C4-2B (cell line): ENCODE results near the gene SELENOW.
"Not testable (repeated sequence)": the region's sequence is repeated elsewhere in the genome, so short reads cannot be mapped to it uniquely, and the experiment has no call there.

ENCODE experiments used
- H3K27ac ChIP-seq: fragments of 450-650 bp; 2 replicates; pipeline ENCODE4 v1.5.1; 2017
- CTCF ChIP-seq: fragments of 450-650 bp; conservative IDR thresholded peaks from 2 replicates; pipeline ENCODE4 v1.5.1; 2017; ENCODE audit warnings: mild to moderate bottlenecking
- ZFX ChIP-seq: fragments of 450-650 bp; IDR thresholded peaks from 2 replicates; pipeline ENCODE4 v1.6.1; 2017

The SELENOW gene

GRCh38 chr19:47805313-47805712 lies 26.8 kb downstream of the SELENOW start:
- TF ChIP-seq ZFX (no peak), CTCF (no peak)
- H3K27ac ChIP-seq = no peak overlapping the region

GRCh38 chr19:47806435-47806834 lies 27.9 kb downstream of the SELENOW start:
- no peak for TF ChIP-seq ZFX
- no peak for TF ChIP-seq CTCF
- no peak overlapping the region for H3K27ac ChIP-seq

DNA sequence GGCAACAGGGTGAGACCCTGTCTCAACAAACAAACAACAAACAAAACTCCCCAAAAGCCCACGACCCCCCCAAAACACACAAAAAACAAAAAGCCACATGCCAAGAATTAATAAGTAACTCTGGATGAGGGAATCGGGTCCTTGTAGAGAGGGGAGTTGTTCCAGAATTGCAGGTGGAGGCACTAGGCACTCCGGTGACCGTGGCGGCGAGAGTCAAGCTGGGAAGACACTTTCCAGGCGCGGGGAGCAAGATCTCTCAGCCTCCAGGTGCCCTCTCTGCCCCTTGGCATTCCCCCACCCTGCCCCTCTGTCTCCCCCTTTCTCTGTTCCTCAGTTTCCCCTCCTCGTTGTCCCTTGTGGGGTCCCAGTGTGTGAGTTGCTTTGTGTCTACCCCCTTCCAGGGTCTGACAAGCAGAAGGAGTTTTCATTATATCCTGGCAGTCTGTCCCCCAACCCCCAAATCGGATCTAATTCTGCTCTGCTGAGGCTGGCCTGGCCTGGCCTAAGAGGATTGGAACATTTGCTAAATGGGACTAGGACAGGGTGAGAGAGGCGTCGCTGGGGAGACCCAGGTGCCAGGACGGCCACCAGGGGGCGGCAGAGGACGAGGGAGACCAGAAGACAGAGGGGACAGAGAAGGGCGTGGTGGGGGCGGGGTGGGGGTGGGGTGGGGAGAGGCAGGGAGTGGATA lies 34.9 kb downstream of the SELENOW start:
- no peak for TF ChIP-seq ZFX
- TF ChIP-seq CTCF = peak; percentile 64
- H3K27ac ChIP-seq = no peak overlapping the region

DNA sequence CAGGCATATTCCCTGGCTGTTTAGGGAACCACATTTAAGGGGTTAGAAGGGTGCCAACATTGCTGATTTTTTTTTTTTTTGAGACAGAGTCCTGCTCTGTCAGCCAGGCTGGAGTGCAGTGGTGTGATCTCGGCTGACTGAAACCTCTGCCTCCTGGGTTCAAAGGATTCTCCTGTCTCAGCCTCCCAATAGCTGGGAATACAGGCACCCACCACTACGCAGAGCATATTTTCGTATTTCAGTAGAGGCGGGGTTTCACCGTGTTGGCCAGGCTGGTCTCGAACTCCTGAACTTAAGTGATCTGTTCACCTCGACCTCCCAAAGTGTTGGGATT lies 35.5 kb downstream of the SELENOW start:
- no peak overlapping the region for H3K27ac ChIP-seq

GRCh38 chr19:47816270-47816669 lies 37.8 kb downstream of the SELENOW start:
- not testable (repeated sequence) for H3K27ac ChIP-seq

More for the DNA sequence above, 35.5 kb downstream of the SELENOW start:
- TF ChIP-seq CTCF (peak; percentile 40), ZFX (no peak)

DNA sequence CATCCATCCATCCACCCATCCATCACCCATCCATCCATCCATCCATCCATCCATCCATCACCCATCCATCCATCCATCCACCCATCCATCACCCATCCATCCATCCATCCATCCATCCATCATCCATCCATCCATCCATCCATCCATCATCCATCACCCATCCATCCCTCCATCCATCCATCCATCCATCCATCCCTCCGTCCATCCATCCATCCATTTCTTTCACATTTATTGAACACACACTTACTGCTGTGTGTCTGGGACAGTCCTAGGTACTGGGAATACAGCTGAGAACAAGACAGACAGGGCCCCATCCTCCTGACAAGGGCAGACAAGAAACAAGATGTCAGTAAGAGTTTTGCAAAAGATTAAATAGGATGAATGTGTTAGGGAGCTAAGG lies 39.7 kb downstream of the SELENOW start:
- not testable (repeated sequence) for H3K27ac ChIP-seq

DNA sequence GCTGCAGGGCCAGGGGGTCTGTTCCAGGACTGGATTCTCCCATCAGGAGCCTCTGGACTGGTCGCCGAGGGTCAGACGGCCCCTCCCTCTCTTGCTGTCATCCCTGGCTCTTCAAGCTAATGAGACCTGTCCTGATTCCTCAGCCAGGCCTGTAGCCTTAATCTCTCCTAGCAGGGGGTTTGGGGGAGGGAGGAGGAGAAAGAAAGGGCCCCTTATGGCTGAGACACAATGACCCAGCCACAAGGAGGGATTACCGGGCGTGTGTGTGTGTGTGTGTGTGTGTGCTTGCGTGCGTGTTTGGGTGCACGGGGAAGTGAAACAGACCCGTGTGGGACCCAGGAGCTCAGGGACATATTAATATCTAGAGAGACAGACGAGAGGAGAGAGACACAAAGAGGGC lies 41.4 kb downstream of the SELENOW start:
- no peak overlapping the region for H3K27ac ChIP-seq
- TF ChIP-seq ZFX (no peak), CTCF (no peak)

DNA sequence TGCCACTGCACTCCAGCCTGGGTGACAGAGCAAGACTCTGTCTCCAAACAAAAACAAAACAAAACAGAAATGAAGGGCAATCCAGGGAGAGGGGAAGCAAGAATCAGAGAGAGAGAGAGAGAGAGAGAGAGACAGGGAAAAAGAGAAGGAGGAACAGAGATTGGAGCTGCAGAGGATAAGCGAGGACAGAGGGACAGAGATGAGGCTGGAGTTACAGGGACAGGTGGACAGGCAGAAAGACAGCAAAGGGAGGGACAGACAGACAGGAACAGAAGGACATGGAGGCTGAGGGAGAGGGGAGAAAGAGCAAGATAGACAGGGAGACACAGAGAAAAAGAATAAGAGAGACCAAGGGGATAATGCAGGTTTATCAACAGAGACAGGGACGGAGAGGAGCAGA lies 41.9 kb downstream of the SELENOW start:
- H3K27ac ChIP-seq = no peak overlapping the region
- TF ChIP-seq ZFX = no peak
- no peak for TF ChIP-seq CTCF
